HG02852 (cell line): ENCODE measurements around the gene ING5.
"Not testable (repeated sequence)": the region's sequence is repeated elsewhere in the genome, so short reads cannot be mapped to it uniquely, and the experiment has no call there.

ENCODE experiments used
- ATAC-seq: cut with Tn5 transposase; IDR thresholded peaks from one replicate; pipeline ENCODE4 v1.9.1; 2021; ENCODE audit warnings: mild to moderate bottlenecking, moderate library complexity; ENCODE audit not compliant: unreplicated experiment

ING5 gene

DNA sequence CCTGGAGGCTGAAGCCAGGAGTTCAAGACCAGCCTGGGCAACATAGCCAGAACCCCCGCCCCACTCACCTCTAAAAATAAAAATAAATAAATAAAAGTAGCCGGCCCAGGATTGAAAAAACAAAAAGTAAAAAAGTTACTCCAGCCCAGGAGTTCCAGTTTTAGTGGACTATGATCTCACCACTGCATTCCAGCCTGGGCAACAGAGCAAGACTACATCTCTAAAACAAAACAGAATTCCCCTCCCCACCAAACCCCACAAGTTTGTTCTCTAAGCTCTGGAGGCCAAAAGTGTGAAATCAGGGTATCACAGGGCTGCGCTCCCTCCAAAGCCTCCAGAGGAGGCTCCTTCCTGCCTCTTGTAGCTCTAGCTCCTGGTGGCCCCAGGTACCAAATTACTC, 34.3 kb downstream of the ING5 start:
- ATAC-seq = no peak

DNA sequence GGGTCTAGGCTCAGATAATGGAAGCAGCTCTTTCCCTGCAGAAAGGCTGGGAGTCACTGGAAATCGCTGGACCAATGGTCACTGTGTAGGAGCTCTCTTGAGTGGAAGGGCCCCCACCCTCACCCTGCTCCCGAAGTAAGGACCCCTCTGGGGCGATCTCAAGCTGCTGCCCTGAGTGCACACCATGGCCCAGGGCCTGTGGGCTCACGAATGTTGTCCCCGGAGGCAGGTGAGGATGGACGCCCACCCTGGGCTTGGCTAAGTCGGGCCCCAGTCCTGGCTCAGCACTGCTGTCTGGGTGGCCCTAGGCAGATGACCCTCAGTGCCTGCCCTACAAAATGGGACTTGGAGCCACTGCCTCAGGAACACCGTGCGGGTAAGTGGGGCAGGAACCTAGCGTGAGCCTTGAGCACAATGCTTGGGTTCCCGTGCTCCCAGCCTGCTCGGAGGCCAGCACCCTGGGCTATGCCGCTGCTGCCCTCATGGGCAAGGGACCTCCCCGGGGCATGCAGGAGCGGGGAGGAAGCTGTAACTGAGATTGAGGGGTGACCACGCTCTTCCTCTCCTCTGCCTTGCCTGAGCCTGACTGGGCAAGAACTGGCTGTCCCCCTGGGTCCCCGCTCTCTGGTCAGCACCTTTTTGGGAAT, 36.3 kb downstream of the ING5 start:
- ATAC-seq = no peak

DNA sequence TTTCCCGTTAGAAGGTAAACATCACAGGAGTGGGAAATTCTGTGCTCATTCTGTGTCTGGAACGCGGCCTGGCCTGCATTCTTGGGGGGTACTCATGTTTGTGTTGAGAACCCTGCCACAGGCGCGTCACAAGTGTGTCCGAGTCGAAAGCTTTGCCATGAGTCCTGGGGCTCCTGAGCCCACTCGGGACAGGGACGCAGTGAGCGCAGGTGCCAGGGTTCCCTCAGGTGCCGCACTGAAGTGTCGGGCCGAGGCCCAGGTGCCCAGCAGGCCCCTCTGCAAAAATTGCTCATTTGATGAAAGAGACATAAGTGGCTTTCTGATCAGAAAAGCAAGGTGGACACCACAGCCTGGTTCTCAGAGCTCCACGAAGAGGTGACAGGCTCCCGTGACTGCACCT, 37.3 kb downstream of the ING5 start:
- ATAC-seq = no peak

DNA sequence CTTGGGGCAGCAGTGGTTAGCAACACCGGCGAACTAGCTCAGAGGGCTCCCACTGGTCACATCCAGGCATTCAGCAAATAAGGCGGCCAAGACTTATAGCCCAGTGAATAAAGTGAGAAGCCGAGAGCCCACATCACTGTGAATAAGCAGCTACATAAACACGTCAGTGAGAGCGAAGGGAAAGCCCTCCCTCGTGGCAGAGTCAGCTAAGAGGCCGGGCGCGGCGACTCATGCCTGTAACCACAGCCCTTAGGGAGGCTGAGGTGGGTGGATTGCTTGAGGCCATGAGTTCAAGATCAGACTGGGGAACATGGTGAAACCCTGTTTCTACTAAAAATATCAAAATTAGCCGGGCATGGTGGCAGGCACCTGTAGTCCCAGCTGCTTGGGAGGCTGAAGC, 37.8 kb downstream of the ING5 start:
- ATAC-seq = no peak

- no peak for ATAC-seq
Observed at GRCh38 chr2:241741016-241741415, 39.2 kb downstream of the ING5 start.

DNA sequence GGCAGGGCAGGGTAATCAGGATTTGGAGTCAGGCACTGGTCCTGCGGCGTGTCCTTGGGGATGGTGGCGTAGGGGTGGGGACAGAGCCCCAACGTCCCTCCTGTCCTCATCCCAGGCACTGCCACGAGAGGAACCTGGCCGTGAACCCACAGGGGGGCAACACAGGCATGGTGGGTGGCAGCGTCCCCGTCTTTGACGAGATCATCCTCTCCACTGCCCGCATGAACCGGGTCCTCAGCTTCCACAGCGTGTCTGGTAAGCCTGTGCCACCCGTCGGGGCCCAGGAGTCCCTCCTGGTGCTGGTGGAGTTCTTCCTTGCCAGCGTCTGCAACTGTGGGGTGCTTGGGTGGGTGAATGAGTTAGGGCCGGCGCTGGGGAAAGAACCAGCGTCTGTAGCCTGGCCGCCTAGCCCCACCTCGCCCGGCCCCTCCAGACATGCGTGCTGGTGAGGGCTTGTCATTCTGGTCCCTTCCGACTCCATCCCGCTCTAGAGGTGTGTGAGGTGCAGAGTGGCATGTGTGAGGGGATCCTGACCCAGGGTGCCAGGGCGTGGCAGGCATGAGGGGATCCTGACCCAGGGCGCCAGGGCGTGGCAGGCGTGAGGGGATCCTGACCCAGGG, 40.6 kb downstream of the ING5 start:
- no peak for ATAC-seq

DNA sequence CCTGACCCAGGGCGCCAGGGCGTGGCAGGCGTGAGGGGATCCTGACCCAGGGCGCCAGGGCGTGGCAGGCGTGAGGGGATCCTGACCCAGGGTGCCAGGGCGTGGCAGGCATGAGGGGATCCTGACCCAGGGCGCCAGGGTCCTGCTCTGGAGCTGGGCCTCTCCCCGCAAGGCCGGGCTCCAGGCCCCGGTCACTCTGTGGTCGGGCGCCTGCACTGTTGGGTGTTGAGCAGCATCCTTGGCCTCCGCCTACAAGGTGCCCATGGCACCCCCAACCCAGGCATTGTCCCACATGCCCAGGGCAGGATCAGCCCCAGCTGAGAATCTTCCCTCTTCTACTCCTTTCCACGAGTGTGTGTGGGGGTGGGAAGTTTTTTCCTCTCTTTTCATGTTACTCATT, 41.2 kb downstream of the ING5 start:
- ATAC-seq = not testable (repeated sequence)

DNA sequence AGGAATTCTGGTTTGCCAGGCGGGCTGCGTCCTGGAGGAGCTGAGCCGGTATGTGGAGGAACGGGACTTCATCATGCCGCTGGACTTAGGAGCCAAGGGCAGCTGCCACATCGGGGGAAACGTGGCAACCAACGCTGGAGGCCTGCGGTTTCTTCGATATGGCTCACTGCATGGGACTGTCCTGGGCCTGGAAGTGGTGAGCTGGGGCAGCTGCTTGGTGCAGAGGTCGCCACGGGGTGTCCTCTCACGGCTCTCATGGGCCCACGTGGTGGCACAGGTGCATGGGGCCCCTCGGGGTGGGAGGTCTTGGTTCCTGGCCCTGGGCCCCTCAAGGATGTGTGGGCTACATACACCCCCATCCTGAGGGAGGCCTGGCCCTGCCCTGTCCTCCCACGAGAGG, 41.8 kb downstream of the ING5 start:
- ATAC-seq = no peak

DNA sequence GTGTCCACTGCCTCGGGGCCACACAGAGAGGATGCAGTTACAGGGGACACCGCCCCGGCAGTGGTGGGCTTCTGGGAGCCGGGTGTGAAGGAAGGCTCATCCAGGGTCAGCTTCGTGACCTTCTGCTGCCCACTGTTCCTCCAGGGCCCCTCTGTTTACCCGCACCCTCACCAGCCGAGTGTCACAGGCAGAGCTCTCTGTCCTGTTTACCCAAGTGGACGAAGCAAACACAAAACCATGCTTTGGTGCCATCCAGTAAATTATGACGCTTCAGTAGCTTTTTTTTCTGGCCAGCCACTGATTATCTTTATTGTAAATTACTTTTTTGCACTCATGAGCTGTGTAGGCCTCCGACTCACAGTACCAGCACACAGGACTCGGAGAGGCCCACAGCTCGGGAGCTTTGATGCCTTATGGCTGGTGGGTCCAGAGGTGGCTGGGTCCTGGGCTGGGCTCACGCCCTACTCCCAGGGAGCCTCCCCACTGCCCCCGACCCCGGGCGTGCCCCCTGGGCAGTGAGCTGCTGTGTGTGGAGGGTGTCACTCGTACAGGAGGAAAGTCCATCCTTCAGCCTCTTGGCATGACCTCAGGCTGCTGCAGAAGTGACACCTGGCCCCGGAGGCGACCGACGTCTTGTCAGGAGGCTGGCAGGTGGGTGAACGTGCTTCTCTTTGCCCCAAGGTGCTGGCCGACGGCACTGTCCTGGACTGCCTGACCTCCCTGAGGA, 42.4 kb downstream of the ING5 start:
- ATAC-seq = no peak

- no peak for ATAC-seq
Observed at GRCh38 chr2:241745276-241745675, 43.4 kb downstream of the ING5 start.

DNA sequence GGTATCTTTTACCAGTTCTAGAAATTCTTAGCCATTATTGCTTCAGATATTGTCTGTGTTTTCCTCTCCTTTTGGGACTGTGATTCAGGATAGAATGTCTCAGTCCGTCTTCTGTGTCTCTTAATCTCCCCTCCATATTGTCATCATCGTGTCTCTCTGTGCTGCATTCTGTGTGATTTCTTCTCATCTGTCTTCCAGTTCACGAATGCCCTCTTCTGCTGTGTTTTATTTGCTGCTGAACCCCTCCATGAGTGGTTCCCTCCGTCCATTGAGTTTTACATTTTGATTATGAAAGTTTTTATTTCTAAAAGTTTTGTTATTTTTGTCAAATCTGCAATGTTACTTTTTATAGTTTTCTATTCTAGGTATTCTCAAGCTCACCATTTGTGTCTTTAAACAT, 44.2 kb downstream of the ING5 start:
- no peak for ATAC-seq

GRCh38 chr2:241748468-241749256, 46.8 kb downstream of the ING5 start:
- ATAC-seq = no peak

- no peak for ATAC-seq
Observed at GRCh38 chr2:241750076-241750840, 48.4 kb downstream of the ING5 start.

DNA sequence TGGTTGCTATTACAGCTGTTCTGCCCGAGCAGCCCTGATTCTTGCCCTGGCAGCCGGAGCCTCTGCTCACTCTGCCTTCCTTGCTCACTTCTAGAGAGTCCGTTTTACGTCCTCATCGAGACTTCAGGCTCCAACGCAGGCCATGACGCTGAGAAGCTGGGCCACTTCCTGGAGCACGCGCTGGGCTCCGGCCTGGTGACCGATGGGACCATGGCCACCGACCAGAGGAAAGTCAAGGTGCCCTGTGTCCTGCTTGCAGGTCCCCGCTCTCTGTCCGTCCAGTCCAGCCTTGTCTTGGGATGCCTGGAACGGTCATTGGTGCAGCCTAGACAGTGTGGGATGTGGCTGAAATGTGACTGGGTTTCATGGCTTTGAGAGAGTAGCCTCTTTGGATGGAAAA, 49.3 kb downstream of the ING5 start:
- ATAC-seq = no peak

GRCh38 chr2:241751776-241752175, 49.9 kb downstream of the ING5 start:
- ATAC-seq = no peak

- ATAC-seq = no peak
Observed at GRCh38 chr2:241752253-241752652, 50.4 kb downstream of the ING5 start.

- no peak for ATAC-seq
Observed at GRCh38 chr2:241752689-241753276, 50.9 kb downstream of the ING5 start.

DNA sequence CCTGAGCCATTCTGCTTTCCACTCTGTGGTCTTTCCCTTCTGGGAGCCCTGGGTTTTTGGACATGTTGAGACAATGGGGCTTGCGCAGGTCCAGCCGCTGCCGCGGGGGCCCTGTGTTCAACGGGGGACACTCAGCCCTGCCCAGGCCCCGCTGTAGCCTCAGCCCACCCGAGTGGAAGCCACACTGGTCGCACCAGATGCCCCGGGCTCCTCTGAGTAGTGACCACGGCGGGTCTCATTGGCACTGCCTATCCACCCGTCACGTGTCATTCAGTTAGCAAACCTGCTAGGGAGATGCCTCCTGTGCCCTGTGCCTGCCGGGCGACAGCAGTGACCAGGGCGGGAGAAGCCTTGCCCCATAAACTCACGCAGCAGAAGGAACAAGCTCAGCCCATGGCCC, 51.7 kb downstream of the ING5 start:
- ATAC-seq = no peak

GRCh38 chr2:241754042-241754441, 52.2 kb downstream of the ING5 start:
- no peak for ATAC-seq

DNA sequence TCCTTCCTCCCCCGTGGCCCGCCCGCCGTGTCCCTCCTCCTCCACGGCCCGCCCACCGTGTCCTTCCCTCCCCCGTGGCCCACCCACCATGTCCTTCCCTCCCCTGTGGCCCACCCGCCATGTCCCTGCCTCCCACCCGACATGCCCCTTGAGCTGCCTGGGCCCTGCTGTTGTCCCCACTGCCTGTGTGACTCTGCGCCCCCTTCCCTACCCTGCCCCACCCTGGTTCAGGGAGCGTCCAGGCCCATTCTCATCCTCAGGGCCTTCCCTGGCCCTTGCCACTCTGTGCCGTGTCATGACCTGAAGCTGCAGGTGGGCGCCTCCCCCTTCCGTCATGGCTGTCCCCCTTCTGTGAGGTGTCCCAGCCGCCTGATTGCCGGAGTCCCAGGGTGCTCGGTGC, 53.3 kb downstream of the ING5 start:
- no peak for ATAC-seq
